Esophagus mucosa (tissue), 1 donor: Measurements from ENCODE around the gene GTF2F2. TPM values are rescaled to one million over a fixed set of nuclear protein-coding genes. Genes with fewer than 3 reads are reported as not detected.
"Not testable (repeated sequence)": the region's sequence is repeated elsewhere in the genome, so short reads cannot be mapped to it uniquely, and the experiment has no call there.

Source experiments
- ATAC-seq: fragments of 200-7000 bp; cut with Tn5 transposase; one replicate; pipeline ENCODE4 v1.9.1; 2020
- total RNA-seq: library from RNA; stranded (reverse); gene quantifications from one replicate; pipeline ENCODE4 v1.2.4, GENCODE V29; 2023
- donor health status: DM: yes; HTN: yes; CAD: no.

The GTF2F2 gene
- total RNA-seq, 1 donor from 2014 or later, result 13.2 TPM

- no peak for ATAC-seq
These were observed 60.6 kb downstream of the GTF2F2 start for GRCh38 chr13:45180713-45181601.

GRCh38 chr13:45184693-45185092, 64.4 kb downstream of the GTF2F2 start:
- ATAC-seq, result no peak

- ATAC-seq, result no peak
These were observed 65.0 kb downstream of the GTF2F2 start for GRCh38 chr13:45185286-45185685.

DNA sequence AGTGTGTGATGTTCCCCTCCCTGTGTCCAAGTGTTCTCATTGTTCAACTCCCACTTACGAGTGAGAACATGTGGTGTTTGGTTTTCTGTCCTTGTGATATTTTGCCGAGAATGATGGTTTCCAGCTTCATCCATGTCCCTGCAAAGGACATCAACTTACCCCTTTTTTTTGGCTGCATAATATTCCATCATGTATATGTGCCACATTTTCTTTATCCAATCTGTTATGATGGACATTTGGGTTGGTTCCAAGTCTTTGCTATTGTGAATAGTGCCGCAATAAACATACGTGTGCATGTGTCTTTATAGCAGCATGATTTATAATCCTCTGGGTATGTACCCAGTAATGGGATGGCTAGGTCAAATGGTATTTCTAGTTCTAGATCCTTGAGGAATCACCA, 68.8 kb downstream of the GTF2F2 start:
- not testable (repeated sequence) for ATAC-seq

DNA sequence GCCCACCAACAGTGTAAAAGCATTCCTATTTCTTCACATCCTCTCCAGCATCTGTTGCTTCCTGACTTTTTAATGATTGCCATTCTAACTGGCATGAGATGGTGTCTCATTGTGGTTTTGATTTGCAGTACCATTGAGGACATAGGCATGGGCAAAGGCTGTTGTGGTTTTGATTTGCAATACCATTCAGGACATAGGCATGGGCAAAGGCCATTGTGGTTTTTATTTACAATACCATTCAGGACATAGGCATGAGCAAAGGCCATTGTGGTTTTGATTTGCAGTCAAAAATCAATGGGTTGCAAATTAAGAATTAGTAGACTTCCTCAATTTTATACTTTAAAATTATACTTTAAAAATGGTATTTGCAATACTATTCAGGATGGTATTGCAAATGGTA, 69.2 kb downstream of the GTF2F2 start:
- ATAC-seq, result not testable (repeated sequence)

DNA sequence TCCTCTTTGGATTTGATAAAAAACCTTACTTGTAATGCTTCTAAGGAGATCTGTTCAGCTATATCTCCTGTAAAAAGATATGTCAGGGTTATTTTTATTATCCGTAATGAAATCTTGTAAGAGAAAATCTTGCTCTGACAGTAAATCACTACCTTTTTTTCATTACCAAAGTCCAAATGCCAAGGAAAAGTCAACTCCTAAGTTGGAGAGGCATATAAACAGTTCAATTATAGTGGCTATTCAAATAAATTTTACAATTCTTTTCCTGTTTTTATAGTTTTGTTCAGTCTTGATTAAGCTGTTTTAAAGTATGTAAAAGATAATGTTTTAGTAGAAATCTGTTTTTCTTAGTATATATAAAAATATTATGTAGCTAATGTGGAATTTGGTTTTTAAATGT, 71.6 kb downstream of the GTF2F2 start:
- ATAC-seq, result no peak

- no peak for ATAC-seq
These were observed 74.0 kb downstream of the GTF2F2 start for GRCh38 chr13:45194081-45194939.

DNA sequence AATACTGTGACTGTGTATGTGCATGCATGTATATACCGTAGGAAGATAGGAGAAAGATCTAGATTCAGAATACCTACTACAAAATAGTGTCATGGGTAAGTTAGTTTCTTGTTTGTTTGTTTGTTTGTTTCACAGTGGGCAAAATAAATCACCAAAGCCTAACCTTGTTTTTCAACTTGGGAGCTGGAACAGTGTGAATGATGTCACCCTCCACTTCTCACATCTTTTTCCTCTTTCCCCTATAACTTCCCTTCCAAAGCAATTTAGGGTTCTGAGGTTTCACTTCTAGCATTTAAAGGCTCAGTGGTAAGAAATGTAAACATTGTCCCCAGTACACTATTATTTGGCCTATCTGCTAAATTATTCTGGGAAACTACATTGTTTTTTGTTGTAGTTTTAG, 75.1 kb downstream of the GTF2F2 start:
- no peak for ATAC-seq

DNA sequence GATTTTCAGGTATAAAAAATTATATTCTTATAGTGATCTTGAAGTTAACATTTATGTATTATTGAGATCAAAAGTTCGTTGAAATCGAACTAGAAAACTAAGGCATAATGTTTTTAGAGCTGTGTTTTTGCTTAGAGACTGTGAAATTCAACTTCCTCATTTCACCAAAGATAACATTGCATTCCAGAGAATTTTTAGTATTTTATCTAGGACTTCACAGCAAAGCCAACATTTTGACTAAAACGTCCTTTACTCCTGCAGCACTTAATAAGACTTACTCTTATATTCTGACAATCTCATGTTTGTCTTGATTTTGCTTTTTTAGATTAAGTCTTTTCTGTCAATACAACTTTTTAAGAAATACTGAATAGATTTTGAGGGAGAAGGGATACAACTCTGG, 75.8 kb downstream of the GTF2F2 start:
- no peak for ATAC-seq

DNA sequence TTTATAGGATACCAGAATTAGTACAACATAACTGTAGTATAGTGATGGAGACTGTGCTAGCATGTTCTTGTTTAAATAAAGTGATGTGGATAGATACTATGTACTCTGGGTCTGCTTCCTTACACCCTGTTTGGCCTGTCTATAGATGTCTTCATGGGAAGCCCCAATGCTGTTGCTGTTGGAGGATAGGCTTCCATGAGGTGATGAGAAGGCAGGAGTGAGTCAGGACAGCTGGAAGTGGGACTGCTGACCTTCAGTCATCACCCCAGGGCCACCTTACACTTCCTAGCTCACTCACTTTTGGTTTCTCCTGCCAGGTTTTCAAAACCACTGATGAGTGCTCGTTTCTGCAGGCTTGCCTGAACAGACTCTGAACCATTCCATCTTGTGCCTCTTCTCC, 76.3 kb downstream of the GTF2F2 start:
- ATAC-seq, result peak; percentile 59

GRCh38 chr13:45198041-45198440, 77.7 kb downstream of the GTF2F2 start:
- no peak for ATAC-seq

DNA sequence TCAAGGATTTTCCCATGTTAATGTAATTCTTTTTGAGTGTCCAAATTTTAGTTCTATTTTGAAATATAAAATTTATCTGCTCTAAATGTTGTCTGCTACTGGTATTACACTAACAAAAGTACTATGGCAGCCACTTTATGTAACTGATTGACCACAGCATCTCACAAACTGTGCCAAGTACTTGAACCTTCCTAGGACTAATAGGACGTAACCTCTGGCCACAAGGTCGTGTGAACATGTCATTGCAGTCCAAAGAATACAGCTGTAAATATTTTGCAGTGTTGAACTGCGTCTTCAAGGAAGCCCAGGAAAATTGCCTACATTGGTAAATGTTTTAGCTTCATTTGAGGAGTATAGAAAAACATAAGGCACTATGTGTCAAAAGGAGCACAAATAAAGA, 78.6 kb downstream of the GTF2F2 start:
- ATAC-seq, result no peak

GRCh38 chr13:45199711-45200110, 79.4 kb downstream of the GTF2F2 start:
- no peak for ATAC-seq

- no peak for ATAC-seq
These were observed 80.5 kb downstream of the GTF2F2 start, which contains the start of gene KCTD4 for GRCh38 chr13:45200701-45201232. Gene KCTD4, minus strand, starts transcription at chr13:45201045. Its CDS starts 6,478 bp downstream, at chr13:45194567.

- no peak for ATAC-seq
These were observed 84.8 kb downstream of the GTF2F2 start for GRCh38 chr13:45205124-45205523.

GRCh38 chr13:45206340-45206739, 86.0 kb downstream of the GTF2F2 start:
- peak; percentile 74 for ATAC-seq

- ATAC-seq, result no peak
These were observed 87.0 kb downstream of the GTF2F2 start for GRCh38 chr13:45207319-45207718.

DNA sequence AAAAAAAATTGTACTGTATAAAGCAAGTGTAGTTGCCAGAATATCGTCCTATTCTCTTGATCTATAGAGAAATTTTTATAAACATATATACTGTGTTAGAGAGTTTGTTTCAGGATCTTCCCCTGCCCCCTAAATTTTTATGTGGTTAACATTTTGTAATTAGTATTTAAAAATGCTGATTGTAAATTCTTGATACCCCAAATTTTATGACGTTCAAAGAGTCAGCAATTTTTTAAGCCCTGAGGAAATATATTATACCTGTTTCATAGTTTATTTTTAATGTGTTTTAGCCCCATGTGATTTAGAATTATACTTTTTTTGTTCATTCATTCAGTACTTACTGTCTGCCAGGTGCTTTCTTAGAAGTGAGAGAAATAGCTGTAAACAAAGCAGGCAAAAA, 87.8 kb downstream of the GTF2F2 start:
- no peak for ATAC-seq

DNA sequence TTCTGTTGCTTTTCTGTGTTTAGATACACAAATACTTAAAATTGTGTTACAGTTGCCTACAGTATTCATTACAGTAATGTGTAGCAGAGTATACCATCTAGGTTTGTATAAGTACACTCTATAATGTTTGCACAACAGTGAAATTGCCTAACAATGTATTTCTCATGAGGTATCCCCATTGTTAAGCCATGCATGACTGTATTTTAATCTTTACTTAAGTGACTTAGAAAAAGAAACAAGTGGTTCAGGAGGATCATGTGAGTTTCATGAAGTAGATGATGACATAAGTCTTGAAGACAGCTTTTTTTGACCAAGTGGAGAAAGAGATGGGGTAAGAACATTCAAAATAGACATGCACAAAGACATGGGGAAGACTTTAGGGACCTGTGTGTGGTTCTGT, 88.9 kb downstream of the GTF2F2 start:
- ATAC-seq, result peak; percentile 85

- no peak for ATAC-seq
These were observed 95.2 kb downstream of the GTF2F2 start for GRCh38 chr13:45215392-45216077.

DNA sequence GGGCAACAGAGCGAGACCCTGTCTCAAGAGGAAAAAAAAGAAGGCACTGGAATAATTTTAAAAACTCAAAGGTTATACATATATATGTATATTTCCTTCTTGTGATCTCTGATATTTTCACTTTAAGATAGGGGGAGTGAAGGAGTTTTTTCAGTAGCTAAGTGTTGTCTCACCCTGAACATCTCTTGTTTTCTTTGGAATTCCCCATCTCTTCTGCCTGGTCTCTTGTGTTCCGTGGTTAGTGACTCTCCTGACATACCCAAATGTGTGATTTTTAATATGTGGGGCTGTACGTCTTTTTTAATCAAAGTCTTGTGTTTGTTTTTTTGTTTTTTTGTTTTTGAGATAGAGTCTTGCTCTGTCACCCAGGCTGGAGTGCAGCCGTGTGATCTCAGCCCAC, 95.9 kb downstream of the GTF2F2 start:
- no peak for ATAC-seq

DNA sequence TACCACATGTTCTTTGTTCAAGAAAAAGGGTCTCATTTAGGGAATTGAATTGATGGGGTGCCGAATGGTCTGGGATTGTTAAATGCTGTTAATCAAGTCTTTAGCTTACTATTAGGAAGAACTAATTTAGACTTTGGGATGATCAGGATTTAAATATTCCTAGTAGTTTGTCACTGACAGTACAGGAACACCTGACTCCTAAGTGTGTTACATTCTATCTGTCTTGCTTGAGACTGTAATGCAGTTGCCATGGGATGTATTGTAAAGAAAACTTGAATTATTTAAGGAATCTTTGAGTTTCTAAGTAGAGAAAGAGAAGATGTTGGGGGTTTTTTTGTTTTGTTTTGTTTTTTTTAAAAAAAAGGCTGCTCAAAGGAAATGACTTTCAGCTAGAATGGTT, 98.4 kb downstream of the GTF2F2 start:
- ATAC-seq, result no peak
